ENCODE results near the gene ARF6. TPM values are rescaled to one million over a fixed set of nuclear protein-coding genes. Genes with fewer than 3 reads are reported as not detected.

The ARF6 gene
- total RNA-seq, 1 experiment from 2014 or later, result 58.8 TPM

GRCh38 chr14:49882826-49883694 lies 9.8 kb upstream of the ARF6 start:
- H3K27me3 Mint-ChIP-seq (ENCODE audit: insufficient read depth, unreplicated experiment), result no peaks in the 10 kb centered on the region
- no peak for DNase-seq
- ChIA-PET POLR2A (no interaction called here), CTCF (interaction anchor here (1.0 kb wide), 1 partner anchor 20 kb away, joined by 3 read pairs; no protein-coding TSS in a partner anchor)
- Histone ChIP-seq H3K36me3 (ENCODE audit: control insufficient read depth, insufficient read depth, low read length) (no peaks in the 10 kb centered on the region), H3K4me1 (peaks cover 3% of the 10 kb centered on the region; the same call in 1 of the 2 replicates), H3K9me3 (no peaks in the 10 kb centered on the region), H3K27me3 (replicated peaks; ENCODE audit: control insufficient read depth, insufficient read depth, low read length) (no peaks in the 10 kb centered on the region), H3K4me3 (ENCODE audit: low read depth, low read length) (no peak overlapping the region)
- no peaks in the 10 kb centered on the region for H3K4me1 Mint-ChIP-seq (ENCODE audit: low read depth, unreplicated experiment)
- intact Hi-C loops (cut with micrococcal nuclease; ENCODE audit: unreplicated experiment), result no loop called here
- no peaks in the 10 kb centered on the region for H3K36me3 Mint-ChIP-seq (ENCODE audit: insufficient read depth, unreplicated experiment)
- H3K4me3 Mint-ChIP-seq (ENCODE audit: unreplicated experiment), result no peak overlapping the region
- TF ChIP-seq CTCF (IDR thresholded peaks at IDR 0.05; ENCODE audit: insufficient read depth in 1 of 2, low read depth in 1 of 2, low read length in 1 of 2, severe bottlenecking in 1 of 2, unreplicated experiment in 1 of 2), result no peak
- H3K9me3 Mint-ChIP-seq (ENCODE audit: unreplicated experiment), result no peaks in the 10 kb centered on the region
- BruUV-seq (replicated peaks), result no TSS peak
- no peak overlapping the region for H3K27ac Mint-ChIP-seq (ENCODE audit: unreplicated experiment)

GRCh38 chr14:49886523-49886922 lies 6.4 kb upstream of the ARF6 start:
- H3K9me3 Mint-ChIP-seq (ENCODE audit: unreplicated experiment), result no peaks in the 10 kb centered on the region

GRCh38 chr14:49888293-49888692 lies 4.6 kb upstream of the ARF6 start:
- Mint-ChIP-seq H3K27me3 (ENCODE audit: insufficient read depth, unreplicated experiment) (no peaks in the 10 kb centered on the region), H3K36me3 (ENCODE audit: insufficient read depth, unreplicated experiment) (peaks cover 13% of the 10 kb centered on the region), H3K27ac (ENCODE audit: unreplicated experiment) (no peak overlapping the region), H3K4me3 (ENCODE audit: unreplicated experiment) (no peak overlapping the region), H3K9me3 (ENCODE audit: unreplicated experiment) (no peaks in the 10 kb centered on the region), H3K4me1 (ENCODE audit: low read depth, unreplicated experiment) (no peaks in the 10 kb centered on the region)
- intact Hi-C loops (cut with micrococcal nuclease; ENCODE audit: unreplicated experiment), result no loop called here
- Histone ChIP-seq H3K36me3 (ENCODE audit: control insufficient read depth, insufficient read depth, low read length) (no peaks in the 10 kb centered on the region), H3K27me3 (replicated peaks; ENCODE audit: control insufficient read depth, insufficient read depth, low read length) (no peaks in the 10 kb centered on the region), H3K9me3 (no peaks in the 10 kb centered on the region), H3K4me1 (peaks cover 8% of the 10 kb centered on the region), H3K4me3 (ENCODE audit: low read depth, low read length) (no peak overlapping the region)
- ChIA-PET CTCF (no interaction called here), POLR2A (no interaction called here)
- no TSS peak for BruUV-seq (replicated peaks)
- no peak for TF ChIP-seq CTCF (IDR thresholded peaks at IDR 0.05; ENCODE audit: insufficient read depth in 1 of 2, low read depth in 1 of 2, low read length in 1 of 2, severe bottlenecking in 1 of 2, unreplicated experiment in 1 of 2)
- no peak for DNase-seq

More at GRCh38 chr14:49886523-49886922, 6.4 kb upstream of the ARF6 start:
- ChIA-PET CTCF (no interaction called here), POLR2A (no interaction called here)
- Mint-ChIP-seq H3K27ac (ENCODE audit: unreplicated experiment) (no peak overlapping the region), H3K36me3 (ENCODE audit: insufficient read depth, unreplicated experiment) (no peaks in the 10 kb centered on the region), H3K4me3 (ENCODE audit: unreplicated experiment) (no peak overlapping the region), H3K4me1 (ENCODE audit: low read depth, unreplicated experiment) (no peaks in the 10 kb centered on the region), H3K27me3 (ENCODE audit: insufficient read depth, unreplicated experiment) (no peaks in the 10 kb centered on the region)
- H3K36me3 ChIP-seq (ENCODE audit: control insufficient read depth, insufficient read depth, low read length), result no peaks in the 10 kb centered on the region
- TF ChIP-seq CTCF (IDR thresholded peaks at IDR 0.05; ENCODE audit: insufficient read depth in 1 of 2, low read depth in 1 of 2, low read length in 1 of 2, severe bottlenecking in 1 of 2, unreplicated experiment in 1 of 2), result no peak
- DNase-seq, result no peak
- intact Hi-C loops (cut with micrococcal nuclease; ENCODE audit: unreplicated experiment), result no loop called here
- no peaks in the 10 kb centered on the region for H3K27me3 ChIP-seq (replicated peaks; ENCODE audit: control insufficient read depth, insufficient read depth, low read length)
- no peaks in the 10 kb centered on the region for H3K9me3 ChIP-seq
- BruUV-seq (replicated peaks), result no TSS peak
- peaks cover 2% of the 10 kb centered on the region for H3K4me1 ChIP-seq
- H3K4me3 ChIP-seq (ENCODE audit: low read depth, low read length), result no peak overlapping the region
